Testis (tissue), 5 donors: ENCODE data around the gene C1orf198. TPM values are rescaled to one million over a fixed set of nuclear protein-coding genes. Genes with fewer than 3 reads are reported as not detected.

Experiments used
- DNase-seq: peaks from one replicate; pipeline ENCODE4 v3.0.0-alpha.2; 2019
- H3K27ac ChIP-seq, 2 donors: fragments of 200-600 bp; sonication (generic); one replicate each; pipeline ENCODE4 v1.5.1; 2019
- H3K27me3 ChIP-seq: fragments of 200-600 bp; sonication (generic); one replicate; pipeline ENCODE4 v1.5.1; 2019
- H3K36me3 ChIP-seq: fragments of 200-600 bp; sonication (generic); one replicate; pipeline ENCODE4 v1.5.1; 2017; ENCODE audit warnings: low read depth; ENCODE audit errors: missing control alignments
- H3K4me1 ChIP-seq: fragments of 200-600 bp; sonication (generic); one replicate; pipeline ENCODE4 v1.5.1; 2019
- H3K4me3 ChIP-seq, 2 donors: fragments of 200-600 bp; sonication (generic); one replicate each; pipeline ENCODE4 v1.5.1; 2017 to 2019
- H3K9me3 ChIP-seq: fragments of 200-600 bp; sonication (generic); one replicate; pipeline ENCODE4 v1.5.1; 2017
- CTCF ChIP-seq, 3 experiments: fragments of 450-650 bp in 2 of 3; fragments of 200-600 bp in 1 of 3; sonication (generic) in 1 of 3; IDR thresholded peaks; one replicate each; pipeline ENCODE4 v1.5.1; 2016 to 2019; ENCODE audit warnings: antibody characterized with exemption in 3 of 3, mild to moderate bottlenecking in 2 of 3, moderate library complexity in 1 of 3
- POLR2A ChIP-seq: fragments of 450-650 bp; IDR thresholded peaks from one replicate; pipeline ENCODE4 v1.6.1; 2017; ENCODE audit warnings: antibody characterized with exemption, mild to moderate bottlenecking, moderate library complexity
- WGBS, 2 donors: methylation state at CpG; one replicate each; pipeline ENCODE4 v1.1.5; 2018; 5-methylcytosine and 5-hydroxymethylcytosine counted together
- intact Hi-C: fragments of 100-400 bp; cut with DNase I; formaldehyde crosslinking; loops from one replicate; pipeline ENCODE4 v1.15.1; 2023; ENCODE audit warnings: low total_unique reads
- long read RNA-seq, 2 donors: transcript quantifications; one replicate each; lab custom pipeline, GENCODE V29; 2026
- polyA plus RNA-seq: library from polyadenylated mRNA; stranded (reverse); fragments of 350-450 nt; fragmentation: Illumina TruSeq; extraction: RNeasy Lipid Tissue Mini Kit (QIAGEN cat#74804); gene quantifications from one replicate; pipeline ENCODE4 v1.2.3, GENCODE V29; 2014; ENCODE audit warnings: low read depth, low replicate concordance; ENCODE audit not compliant: insufficient read depth
- total RNA-seq, 2 donors: library from RNA; depleted of rRNA; stranded (reverse); fragments of >200 nt; gene quantifications; one replicate each; pipeline ENCODE4 v1.2.3, GENCODE V29; 2016

Gene C1orf198, protein sequence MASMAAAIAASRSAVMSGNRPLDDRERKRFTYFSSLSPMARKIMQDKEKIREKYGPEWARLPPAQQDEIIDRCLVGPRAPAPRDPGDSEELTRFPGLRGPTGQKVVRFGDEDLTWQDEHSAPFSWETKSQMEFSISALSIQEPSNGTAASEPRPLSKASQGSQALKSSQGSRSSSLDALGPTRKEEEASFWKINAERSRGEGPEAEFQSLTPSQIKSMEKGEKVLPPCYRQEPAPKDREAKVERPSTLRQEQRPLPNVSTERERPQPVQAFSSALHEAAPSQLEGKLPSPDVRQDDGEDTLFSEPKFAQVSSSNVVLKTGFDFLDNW
- 10 to 100 TPM; 14.6 to 26.6 TPM for total RNA-seq
- polyA plus RNA-seq: 20.2 TPM
- long read RNA-seq, donor 1, transcript C1orf198-201 (4 exons, 3,858 nt): major isoform, 15 of 34 reads
- long read RNA-seq, donor 1, partial matches to known transcripts: 19 of 34 reads
- long read RNA-seq, donor 1, other reads (novel, unspliced or antisense): 0 of 34 reads
- long read RNA-seq, donor 2, transcript C1orf198-201 (4 exons, 3,858 nt): major isoform, 22 of 33 reads
- long read RNA-seq, donor 2, partial matches to known transcripts: 11 of 33 reads
- long read RNA-seq, donor 2, other reads (novel, unspliced or antisense): 0 of 33 reads

- intact Hi-C loops: no loop called here
Measured at GRCh38 chr1:230867903-230868735, at the start of gene C1orf198. Gene C1orf198 (minus strand): TSS chr1:230868521. CDS start chr1:230868512, 9 bp downstream.

GRCh38 chr1:230917284-230918135 lies 49.2 kb upstream of the C1orf198 start:
- no peaks in the 10 kb centered on the region for H3K4me1 ChIP-seq
- no peak overlapping the region for H3K27ac ChIP-seq
- H3K27me3 ChIP-seq: no peaks in the 10 kb centered on the region
- TF ChIP-seq POLR2A: no peak
- TF ChIP-seq CTCF (IDR thresholded peaks at IDR 0.05): peak; percentile 14 to 77 (median 58)
- intact Hi-C loops: loop anchor here (5.0 kb wide), 1 partner anchor 300 kb away; no protein-coding TSS in a partner anchor
- H3K36me3 ChIP-seq: no peaks in the 10 kb centered on the region
- H3K4me3 ChIP-seq: no peak overlapping the region
- 60 to 62% methylated on average over 15 of the region's 15 CpGs for WGBS, 2 donors
- peak; percentile 94 for DNase-seq
- H3K9me3 ChIP-seq: no peaks in the 10 kb centered on the region

More at GRCh38 chr1:230867903-230868735, at the start of gene C1orf198:
- Histone ChIP-seq H3K4me3 (peak within 1 kb of the TSS; percentile 87 to 89), H3K36me3 (no peaks in the 10 kb centered on the region), H3K27ac (peak within 1 kb of the TSS; percentile 77 to 79), H3K27me3 (no peaks in the 10 kb centered on the region), H3K9me3 (no peaks in the 10 kb centered on the region), H3K4me1 (peaks cover 17% of the 10 kb centered on the region)
- peak; percentile 77 for DNase-seq
- 0 to 1% methylated on average over 50 to 60 of the region's 96 CpGs for WGBS, 2 donors
- no peak for TF ChIP-seq CTCF (IDR thresholded peaks at IDR 0.05)
- no peak for TF ChIP-seq POLR2A

GRCh38 chr1:230916587-230917283 lies 48.4 kb upstream of the C1orf198 start:
- 82 to 86% methylated on average over 8 of the region's 8 CpGs for WGBS, 2 donors
- no peaks in the 10 kb centered on the region for H3K36me3 ChIP-seq
- no peaks in the 10 kb centered on the region for H3K27me3 ChIP-seq
- intact Hi-C loops: loop anchor here (5.0 kb wide), 1 partner anchor 301 kb away; no protein-coding TSS in a partner anchor
- no peak overlapping the region for H3K4me3 ChIP-seq
- no peaks in the 10 kb centered on the region for H3K4me1 ChIP-seq
- DNase-seq: no peak
- H3K27ac ChIP-seq: no peak overlapping the region
- TF ChIP-seq POLR2A: no peak
- no peak for TF ChIP-seq CTCF (IDR thresholded peaks at IDR 0.05)
- no peaks in the 10 kb centered on the region for H3K9me3 ChIP-seq

- no peak for DNase-seq
- Histone ChIP-seq H3K27me3 (no peaks in the 10 kb centered on the region), H3K4me3 (no peak overlapping the region), H3K9me3 (no peaks in the 10 kb centered on the region), H3K4me1 (no peaks in the 10 kb centered on the region), H3K36me3 (no peaks in the 10 kb centered on the region), H3K27ac (no peak overlapping the region)
- intact Hi-C loops: loop anchor here (5.0 kb wide), 1 partner anchor 302 kb away; no protein-coding TSS in a partner anchor
- TF ChIP-seq POLR2A (no peak), CTCF (IDR thresholded peaks at IDR 0.05) (no peak)
Measured at GRCh38 chr1:230915078-230915477, 46.8 kb upstream of the C1orf198 start.
